ENCODE data around the gene SOD3.

SOD3 gene

GRCh38 chr4:24794916-24795665, at the start of gene SOD3:
Gene SOD3 (plus strand): TSS chr4:24795573. CDS start chr4:24799522, 3,949 bp downstream.
- DNase-seq (ENCODE audit: low spot score), result peak; percentile 92

- DNase-seq (ENCODE audit: low spot score), result no peak
Measured at GRCh38 chr4:24747234-24747975, 48.0 kb upstream of the SOD3 start.

- no peak for DNase-seq (ENCODE audit: low spot score)
Measured at GRCh38 chr4:24748023-24748422, 47.4 kb upstream of the SOD3 start.

GRCh38 chr4:24748758-24749350, 46.5 kb upstream of the SOD3 start:
- DNase-seq (ENCODE audit: low spot score), result no peak

GRCh38 chr4:24750106-24750505, 45.3 kb upstream of the SOD3 start:
- DNase-seq (ENCODE audit: low spot score), result no peak

GRCh38 chr4:24751926-24752539, 43.3 kb upstream of the SOD3 start:
- DNase-seq (ENCODE audit: low spot score), result no peak

GRCh38 chr4:24753519-24753918, 41.9 kb upstream of the SOD3 start:
- DNase-seq (ENCODE audit: low spot score), result no peak

- no peak for DNase-seq (ENCODE audit: low spot score)
Measured at GRCh38 chr4:24754571-24754970, 40.8 kb upstream of the SOD3 start.

GRCh38 chr4:24763631-24764297, 31.6 kb upstream of the SOD3 start:
- DNase-seq (ENCODE audit: low spot score), result peak; percentile 15

- DNase-seq (ENCODE audit: low spot score), result no peak
Measured at GRCh38 chr4:24764345-24764744, 31.0 kb upstream of the SOD3 start.

- DNase-seq (ENCODE audit: low spot score), result no peak
Measured at GRCh38 chr4:24765376-24765988, 29.9 kb upstream of the SOD3 start.

GRCh38 chr4:24768006-24768405, 27.4 kb upstream of the SOD3 start:
- no peak for DNase-seq (ENCODE audit: low spot score)

- no peak for DNase-seq (ENCODE audit: low spot score)
Measured at GRCh38 chr4:24768604-24769003, 26.8 kb upstream of the SOD3 start.

GRCh38 chr4:24769571-24769970, 25.8 kb upstream of the SOD3 start:
- no peak for DNase-seq (ENCODE audit: low spot score)

- peak; percentile 23 for DNase-seq (ENCODE audit: low spot score)
Measured at GRCh38 chr4:24770032-24770584, 25.3 kb upstream of the SOD3 start.

- DNase-seq (ENCODE audit: low spot score), result no peak
Measured at GRCh38 chr4:24770667-24771066, 24.7 kb upstream of the SOD3 start.

- no peak for DNase-seq (ENCODE audit: low spot score)
Measured at GRCh38 chr4:24771241-24771640, 24.1 kb upstream of the SOD3 start.

- DNase-seq (ENCODE audit: low spot score), result no peak
Measured at GRCh38 chr4:24772061-24772705, 23.2 kb upstream of the SOD3 start.

- DNase-seq (ENCODE audit: low spot score), result no peak
Measured at GRCh38 chr4:24772952-24773351, 22.4 kb upstream of the SOD3 start.

GRCh38 chr4:24774452-24774851, 20.9 kb upstream of the SOD3 start:
- no peak for DNase-seq (ENCODE audit: low spot score)
